ENCODE data around the gene UQCRH. TPM values are rescaled to one million over a fixed set of nuclear protein-coding genes. Genes with fewer than 3 reads are reported as not detected.
"Not testable (repeated sequence)": the region's sequence is repeated elsewhere in the genome, so short reads cannot be mapped to it uniquely, and the experiment has no call there.

UQCRH gene
- polyA plus RNA-seq, 1 donor, result 377 TPM

DNA sequence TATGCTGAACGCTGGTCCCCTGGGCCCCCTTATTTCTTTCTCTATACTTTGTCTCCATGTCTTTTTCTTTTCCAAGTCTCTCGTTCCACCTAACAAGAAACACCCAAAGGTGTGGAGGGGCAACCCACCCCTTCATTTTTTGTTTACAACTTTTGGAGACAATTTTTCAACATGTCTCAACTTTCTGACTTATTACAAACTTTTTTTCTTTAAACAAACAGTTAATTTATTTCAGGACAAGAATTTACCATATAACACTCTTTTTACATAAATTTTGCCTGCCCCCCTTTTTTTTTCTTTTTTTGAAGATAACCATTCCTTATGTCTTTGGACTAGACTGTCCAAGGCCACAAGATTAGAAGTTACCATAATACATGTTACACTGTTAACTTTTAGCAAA is 26.9 kb downstream of the UQCRH start:
- not testable (repeated sequence) for DNase-seq

DNA sequence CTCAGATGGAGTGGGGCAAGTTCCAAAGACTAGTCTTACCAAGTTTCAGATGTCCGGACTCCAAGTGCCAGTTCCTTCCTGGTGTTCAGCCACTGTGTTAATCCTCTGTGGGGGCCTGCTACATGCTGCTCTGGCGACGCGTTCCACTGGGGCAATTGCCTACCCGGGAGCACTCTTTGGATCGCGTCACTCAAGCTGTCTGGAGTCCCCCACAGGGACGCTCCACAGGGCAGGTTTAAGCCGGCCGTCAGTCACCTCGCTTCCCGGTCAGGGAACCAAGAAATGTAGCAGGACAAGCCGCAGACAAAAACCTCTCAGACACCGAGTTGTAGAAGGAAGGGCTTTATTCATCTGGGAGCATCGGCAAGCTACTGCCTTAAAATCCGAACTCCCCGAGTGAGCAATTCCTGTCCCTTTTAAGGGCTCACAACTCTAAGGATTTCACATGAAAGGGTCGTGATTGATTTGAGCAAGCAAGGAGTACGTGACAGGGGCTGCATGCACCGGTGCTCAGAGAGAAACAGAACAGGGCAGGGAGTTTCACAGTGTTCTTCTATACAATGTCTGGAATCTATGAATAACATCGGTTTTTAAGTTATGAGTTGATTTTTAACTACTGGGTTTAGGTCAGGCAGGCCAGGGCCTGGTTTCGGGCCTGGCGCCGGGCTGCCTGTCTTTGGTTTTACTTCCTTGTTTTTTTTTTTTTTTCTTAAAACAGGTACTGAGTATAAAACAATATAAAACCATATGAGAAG is 28.5 kb downstream of the UQCRH start:
- DNase-seq, result not testable (repeated sequence)

DNA sequence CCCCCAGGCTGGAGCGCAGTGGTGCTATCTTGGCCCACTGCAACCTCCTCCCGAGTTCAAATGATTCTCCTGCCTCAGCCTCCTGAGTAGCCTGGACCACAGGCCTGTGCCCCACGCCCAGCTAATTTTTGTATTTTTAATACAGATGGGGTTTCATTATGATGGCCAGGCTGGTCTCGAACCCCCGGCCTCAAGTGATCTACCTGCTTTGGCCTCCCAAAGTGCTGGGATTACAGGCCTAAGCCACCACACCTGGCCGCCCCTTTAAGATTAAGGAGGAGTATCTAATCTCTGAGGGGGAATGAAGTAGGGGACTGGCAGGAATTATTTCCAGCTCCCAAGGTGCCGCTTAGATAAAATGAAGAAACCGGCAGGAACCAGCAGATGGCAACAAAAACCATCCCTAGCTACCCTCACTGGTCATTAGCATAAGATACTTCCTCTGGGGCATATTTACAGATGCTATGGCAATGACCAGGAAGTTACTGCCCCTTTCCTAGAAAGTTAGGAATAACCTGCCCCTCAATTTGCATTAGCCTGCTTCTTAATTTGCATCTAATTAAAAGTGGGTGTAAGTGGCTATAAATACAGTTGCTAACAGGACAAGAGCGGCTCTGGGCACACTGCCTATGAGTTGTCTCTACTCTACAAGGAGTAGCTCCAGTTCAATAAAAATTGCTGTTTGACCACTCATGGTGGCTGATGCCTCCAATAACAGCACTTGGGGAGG is 30.0 kb downstream of the UQCRH start:
- no peak for DNase-seq

DNA sequence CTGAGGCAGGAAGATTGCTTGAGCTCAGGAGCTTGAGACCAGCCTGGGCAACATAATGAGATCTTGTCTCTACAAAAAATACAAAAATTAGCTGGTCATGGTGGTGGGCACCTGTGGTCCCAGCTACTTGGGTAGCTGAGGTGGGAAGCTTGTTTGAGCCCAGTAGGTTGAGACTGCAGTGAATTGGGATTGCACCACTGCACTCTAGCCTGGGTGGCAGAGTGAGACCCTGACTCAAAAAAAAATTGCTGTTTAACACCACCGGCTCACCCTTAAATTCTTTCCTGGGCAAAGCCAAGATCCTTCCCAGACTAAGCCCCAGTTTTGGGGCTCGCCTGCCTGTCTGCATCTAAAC is 30.5 kb downstream of the UQCRH start:
- DNase-seq, result no peak

DNA sequence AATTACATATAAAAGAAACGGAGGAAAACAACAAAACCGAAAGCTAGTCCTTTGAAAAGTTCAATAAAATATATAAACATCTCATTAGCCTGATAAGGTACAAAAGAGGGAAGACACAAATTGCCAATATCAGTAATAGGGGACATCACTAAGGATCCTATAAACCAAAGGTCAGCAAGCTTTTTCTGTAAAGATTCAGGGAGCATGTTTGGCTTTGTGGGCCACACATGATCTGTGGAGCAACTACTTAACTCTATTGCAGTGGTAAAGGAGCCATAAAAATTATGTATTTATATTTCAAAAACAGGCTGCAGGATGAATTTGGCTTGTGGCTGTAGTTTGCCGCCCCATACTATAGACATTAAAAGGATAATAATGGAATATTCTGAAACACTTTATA is 31.6 kb downstream of the UQCRH start:
- no peak for DNase-seq

DNA sequence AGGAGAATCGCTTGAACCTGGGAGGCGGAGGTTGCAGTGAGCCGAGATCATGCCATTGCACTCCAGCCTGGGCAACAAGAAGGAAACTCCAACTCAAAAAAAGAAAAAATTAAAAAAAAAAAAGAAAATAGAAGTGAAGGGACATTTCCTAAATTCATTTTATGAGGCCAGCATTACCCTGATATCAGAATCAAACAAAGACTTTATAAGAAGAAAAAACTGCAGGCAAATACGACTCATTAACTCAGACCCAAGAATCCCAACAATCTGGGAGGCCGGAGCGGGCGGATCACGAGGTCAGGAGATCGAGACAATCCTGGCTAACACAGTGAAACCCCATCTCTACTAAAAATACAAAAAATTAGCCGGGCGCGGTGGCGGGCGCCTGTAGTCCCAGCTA is 33.9 kb downstream of the UQCRH start:
- DNase-seq, result not testable (repeated sequence)

DNA sequence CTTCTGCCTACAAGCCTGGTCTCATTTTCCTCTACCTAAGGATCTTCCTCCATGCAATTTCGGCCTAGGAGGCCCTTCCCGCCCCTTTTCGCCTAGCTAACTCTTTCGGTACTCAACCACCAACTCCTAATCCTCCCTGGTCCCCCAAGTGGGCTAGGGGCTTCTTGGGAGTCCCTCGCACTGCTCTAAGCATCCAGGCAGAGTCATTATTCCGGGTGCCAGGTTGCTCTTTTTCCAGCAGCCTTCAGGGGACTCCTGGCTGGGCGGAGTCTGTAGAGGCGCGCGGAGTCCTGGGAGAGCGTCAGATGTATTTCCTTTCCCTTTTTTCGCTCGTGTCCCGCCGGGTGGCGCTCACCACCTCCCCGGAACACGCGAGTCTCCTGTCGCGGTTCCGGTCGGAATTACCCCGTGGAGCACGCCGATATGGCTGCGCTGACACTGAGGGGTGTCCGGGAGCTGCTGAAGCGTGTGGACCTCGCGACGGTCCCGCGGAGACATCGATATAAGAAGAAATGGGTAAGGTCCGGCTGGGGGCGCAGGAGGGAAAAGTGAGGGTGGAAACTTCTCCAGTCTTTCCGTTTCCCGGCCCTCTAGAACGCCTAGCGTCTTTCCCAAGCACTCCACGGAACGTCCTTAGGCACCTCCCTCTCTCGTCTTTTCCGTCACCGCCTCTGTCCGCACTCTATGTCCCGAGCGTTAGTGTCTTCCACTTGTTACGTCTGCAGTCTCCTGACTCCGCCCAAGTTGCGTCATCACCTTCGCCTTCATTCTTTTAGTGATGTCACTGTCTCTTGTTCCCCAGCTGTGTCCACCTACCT is 37.1 kb downstream of the UQCRH start, which contains the start of gene NSUN4:
TSS of gene NSUN4 (plus strand) at position 404 of the 818 bp plus-strand sequence. CDS start at position 424, 20 bp downstream.
- peak; percentile 96 for DNase-seq

DNA sequence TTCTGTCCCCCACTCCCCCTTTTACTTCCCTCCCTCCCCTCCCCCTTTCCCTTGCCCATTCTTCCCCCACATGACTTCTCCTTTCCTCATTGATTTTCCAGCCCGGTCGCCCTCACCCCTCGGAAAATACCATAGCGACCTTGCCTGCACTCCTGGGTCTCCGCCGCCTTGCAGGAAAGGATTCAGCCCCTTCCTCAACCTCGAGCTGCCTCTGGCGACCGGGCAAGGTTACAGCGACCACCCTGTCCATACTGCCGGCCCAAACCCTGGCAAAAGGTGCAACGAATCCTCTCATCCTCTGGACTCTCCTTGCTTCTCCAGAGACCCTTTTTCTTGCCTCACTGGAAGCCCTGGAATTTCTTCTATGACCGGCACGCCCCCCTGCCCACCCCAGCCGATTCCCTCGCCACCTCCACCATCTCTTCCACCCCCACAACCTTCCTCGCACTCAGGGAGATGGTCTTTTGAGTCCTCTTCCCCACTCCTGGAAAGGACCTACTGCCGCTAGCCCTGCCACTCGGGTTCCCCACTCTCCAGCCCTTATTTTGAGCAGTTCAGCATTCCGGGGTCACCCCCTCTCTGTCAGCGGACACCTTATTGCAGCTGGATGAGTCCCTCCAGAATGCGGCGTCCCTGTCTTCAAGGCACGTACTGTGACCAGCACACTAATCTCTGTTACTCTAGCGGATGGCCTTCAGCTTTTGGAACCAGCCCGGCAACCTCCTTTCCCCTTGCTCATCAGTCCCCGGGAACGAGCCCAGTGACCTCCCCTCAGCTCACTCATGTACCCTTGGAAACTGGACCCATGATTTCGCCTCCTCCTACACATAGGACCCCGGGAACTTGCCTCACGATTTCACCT is 38.0 kb downstream of the UQCRH start:
- no peak for DNase-seq

DNA sequence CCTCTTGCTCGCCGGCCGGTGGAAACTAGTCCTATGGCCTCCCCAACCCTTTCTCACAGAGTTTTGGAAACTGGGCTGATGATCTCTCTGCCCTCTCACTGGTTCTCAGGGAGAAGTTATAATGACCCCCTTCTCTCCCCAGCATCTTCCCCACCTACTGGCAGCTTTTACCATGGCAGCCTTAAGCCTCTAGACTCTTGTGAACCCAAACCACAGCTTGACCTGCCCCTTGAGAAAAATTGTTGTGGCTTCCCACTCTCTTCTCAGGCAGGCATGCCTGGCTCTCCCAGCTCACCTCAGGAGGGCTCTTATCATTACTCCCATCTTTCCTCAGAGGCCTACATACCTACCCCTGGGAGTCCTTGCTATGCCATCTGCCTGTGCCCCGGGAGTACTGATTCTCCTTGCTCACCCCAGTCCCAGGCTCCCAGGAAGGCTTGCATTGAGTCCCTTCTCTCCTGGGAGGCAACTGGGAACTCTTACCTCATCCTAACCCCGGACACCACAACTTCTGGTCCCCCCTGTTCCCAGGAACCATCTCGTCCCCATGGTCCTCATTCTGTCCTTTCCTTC is 38.7 kb downstream of the UQCRH start:
- no peak for DNase-seq

DNA sequence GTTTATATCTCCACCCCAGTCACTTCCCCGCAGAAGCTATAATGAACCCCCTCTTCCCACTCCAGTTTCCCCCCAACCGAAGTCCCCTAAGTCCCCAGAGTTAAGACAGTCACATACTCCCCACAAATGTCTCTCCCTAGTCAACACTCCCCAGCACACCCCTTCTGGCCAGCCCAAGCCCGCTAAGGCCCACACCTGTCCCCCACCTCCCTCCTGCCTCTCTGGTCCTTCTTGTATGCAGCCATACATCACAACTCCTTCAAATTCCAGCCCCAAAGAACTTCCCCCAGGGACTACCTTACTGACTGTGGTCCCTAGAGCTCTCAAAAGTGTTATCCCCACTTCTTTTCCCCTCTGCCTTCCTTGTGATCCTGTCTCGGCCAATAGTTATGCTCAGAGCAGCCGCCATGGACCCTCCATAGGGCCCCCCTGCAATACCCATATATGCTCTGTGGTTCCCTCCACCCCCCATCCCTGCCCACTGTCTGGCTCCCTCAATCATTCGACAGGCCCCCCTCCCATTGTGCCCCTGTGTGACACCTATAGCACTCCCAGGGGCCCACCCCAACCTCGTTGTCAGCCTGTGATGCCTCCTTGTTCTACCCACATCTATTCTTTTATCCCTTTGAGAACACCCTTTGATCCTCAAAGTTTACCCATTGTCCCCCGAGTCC is 39.3 kb downstream of the UQCRH start:
- no peak for DNase-seq

DNA sequence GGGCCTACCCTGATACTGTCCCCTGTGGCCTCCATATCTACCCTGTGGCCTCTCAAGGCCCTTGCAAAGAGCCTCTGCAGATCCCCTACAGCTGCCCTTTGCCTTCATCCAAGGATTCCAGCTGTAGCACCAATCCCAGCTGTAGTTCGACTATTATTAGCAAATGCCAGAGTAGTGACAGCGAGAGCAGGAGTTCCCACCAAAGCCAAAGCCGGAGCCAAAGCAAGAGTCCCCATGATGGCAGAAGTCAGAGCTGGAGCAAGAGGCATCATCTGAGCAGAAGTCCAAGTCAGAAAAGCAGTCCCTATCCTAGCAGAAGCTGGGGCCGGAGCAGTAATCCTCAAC is 39.8 kb downstream of the UQCRH start:
- DNase-seq, result no peak

DNA sequence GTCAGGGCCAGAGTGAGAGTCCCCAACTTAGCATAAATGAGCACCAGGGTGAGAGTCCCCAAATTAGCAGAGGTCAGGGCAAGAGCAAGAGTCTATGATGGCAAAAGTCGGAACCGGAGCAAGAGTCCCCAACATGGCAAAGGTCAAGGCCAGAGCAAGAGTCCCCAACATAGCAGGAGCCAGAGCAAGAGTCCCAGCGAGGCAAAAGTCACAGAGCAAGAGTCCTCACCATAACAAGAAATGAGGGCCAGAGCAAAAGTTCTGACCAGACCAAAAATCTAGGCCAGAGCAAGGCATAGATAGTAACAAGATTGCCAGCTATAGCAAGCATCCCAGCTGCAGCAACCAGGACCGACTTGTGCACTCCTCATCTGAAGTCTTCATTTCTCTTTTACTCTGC is 40.2 kb downstream of the UQCRH start:
- DNase-seq, result no peak

DNA sequence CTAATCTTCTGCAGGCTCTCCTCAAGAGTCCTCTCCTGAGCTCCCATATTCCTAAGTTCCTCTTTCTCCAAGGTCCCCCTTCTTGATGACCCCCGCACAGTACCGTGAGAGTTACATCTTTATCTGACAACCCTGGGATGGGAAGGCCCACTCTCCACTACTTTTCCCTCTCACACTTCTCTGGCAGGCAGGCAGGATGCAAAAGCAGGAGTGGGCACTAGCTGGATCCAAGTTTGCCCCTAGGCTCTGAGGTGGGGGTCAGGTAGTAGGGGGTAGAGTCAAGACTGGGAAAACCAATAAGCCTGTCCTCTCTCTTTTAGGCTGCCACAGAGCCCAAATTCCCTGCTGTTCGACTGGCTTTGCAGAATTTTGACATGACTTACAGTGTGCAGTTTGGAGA is 41.0 kb downstream of the UQCRH start:
- no peak for DNase-seq

DNA sequence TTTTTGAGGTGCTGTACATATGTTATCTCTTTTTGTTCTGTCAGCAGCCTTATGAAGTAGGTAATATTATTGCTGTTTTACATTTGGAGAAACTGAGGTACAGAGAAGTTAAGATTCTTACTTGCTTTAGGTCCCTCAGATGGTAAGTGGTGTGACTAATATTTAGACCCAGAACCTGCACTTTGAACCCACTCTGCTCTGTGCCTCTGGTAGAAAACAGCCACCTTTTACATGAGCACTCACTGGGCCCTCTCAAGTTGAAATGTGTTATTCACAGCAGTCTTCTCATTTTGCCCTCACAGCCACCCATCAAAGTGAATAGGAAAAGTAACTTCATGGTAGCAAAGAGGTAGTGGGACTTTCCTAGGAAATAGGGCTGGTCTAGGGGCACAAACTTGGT is 41.8 kb downstream of the UQCRH start:
- DNase-seq, result no peak

DNA sequence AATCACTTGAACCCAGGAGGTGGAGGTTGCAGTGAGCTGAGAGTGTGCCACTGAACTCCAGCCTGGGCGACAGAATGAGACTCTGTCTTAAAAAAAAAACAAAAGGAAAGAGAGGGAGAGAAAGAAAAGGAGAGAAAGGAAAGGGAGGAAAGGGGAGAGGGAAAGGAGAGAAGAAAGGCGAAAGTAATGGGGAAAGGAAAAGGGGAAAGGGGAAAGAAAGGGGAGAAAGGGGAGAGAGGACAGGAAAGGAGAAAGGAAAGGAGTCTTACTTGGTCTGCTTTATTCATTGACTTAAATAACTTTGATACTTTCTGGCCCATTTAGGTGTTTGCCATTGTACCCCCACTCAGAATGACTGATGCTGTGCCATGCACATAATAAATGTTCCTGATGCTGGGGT is 48.9 kb downstream of the UQCRH start:
- DNase-seq, result no peak

DNA sequence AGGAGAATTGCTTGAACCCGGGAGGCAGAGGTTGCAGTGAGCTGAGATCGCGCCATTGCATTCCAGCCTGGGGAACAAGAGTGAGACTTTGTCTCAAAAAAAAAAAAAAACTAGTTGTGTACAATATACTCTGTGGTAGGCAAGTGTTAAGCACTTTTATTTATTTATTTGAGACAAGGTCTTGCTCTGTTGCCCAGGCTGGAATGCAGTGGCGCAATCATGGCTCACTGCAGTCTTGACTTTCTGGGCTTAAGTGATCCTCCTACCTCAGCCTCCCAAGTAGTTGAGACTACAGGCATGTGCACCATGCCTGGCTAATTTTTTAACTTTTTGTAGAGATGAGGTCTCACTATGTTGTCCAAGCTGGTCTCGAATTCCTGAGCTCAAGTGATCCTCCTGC is 52.4 kb downstream of the UQCRH start:
- not testable (repeated sequence) for DNase-seq

DNA sequence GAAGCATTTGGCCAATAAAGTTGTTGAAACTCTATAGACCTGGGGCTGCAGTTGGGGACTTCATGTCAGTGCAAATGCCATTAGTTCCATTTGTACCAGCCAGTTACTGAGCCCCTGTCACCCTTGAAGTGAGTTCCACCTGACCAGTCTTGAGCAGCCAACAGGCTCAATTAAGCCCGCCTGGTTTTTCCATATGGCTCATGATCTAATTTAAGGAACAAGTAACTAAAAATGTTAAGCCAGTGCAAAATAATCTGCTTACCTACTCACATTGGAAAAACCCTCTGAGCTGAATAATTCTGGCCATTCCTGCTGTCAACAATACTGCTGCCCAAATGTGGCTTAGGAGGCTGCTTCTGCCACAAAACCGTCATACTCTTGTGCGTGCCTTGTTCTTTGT is 58.7 kb downstream of the UQCRH start:
- DNase-seq, result no peak

DNA sequence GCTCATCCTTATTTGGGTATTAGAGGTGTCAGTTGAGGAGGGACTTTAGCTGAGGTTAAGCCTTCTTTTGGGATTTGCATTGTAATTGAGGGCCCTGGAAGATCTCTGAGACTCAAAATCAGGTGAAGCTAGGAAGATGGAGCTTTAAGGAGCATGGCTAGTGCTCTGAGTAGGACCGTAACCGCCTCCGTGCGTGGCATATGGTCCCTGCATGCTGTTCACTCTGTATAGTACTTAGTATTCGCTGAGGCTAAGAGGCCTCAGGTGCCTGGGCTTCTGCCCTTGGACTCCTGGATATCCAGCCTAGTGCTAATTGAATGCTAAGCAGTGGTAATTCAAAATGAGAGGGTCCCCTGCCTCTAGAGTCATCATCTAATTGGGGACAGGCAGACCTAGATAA is 59.6 kb downstream of the UQCRH start:
- no peak for DNase-seq

DNA sequence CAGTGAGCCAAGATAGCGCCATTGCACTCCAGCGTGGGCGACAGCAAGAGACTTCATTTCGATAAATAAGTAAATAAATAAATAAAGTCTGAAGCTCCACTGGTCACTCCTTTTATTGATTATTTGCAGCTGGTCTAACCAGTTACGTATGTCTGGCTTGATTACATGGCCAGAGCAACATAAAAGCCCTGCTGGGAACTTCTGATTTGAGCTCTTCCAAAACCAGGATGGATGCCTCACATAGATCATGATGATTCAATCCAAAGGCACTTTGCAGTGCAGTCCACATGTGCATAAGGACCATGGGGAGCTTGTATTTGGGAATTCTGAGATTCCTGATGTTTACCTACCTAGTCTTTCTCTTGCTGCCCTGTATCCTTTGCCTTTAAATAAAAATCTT is 61.1 kb downstream of the UQCRH start:
- no peak for DNase-seq

DNA sequence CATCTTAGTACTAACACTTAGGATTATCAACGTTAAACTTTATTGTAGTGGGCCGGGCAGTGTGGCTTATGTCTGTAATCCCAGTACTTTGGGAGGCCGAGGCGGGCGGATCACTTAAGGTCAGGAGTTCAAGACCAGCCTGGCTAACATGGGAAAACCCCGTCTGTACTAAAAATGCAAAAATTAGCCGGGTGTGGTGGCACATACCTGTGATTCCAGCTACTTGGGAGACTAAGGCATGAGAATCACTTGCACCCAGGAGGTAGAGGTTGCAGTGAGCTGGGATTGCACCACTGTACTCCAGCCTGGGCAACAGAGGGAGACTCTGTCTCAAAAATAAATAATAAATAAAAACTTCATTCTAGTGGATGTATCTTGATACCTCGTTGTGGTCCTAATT is 62.3 kb downstream of the UQCRH start:
- DNase-seq, result not testable (repeated sequence)

All from left kidney (tissue), 2 donors.